Adrenal gland (tissue), 5 donors: ENCODE measurements around the gene IPO11.

ENCODE experiments used
- POLR2A ChIP-seq, 2 donors: fragments of 450-650 bp; IDR thresholded peaks; one replicate each; pipeline ENCODE4 v1.6.1; 2017; ENCODE audit warnings: antibody characterized with exemption in 2 of 2, mild to moderate bottlenecking in 2 of 2, moderate library complexity in 1 of 2
- TF ChIP-seq, protein P1 (sequence below), 6 experiments: fragments of 450-650 bp in 4 of 6; fragments of 200-600 bp in 2 of 6; sonication (generic) in 1 of 6; IDR thresholded peaks; 1 replicate in 5 of 6; 2 replicates in 1 of 6; pipeline versions ENCODE4 v1.5.1 to v1.8.0; 2016 to 2021; ENCODE audit warnings: antibody characterized with exemption in 6 of 6, mild to moderate bottlenecking in 2 of 6, moderate library complexity in 1 of 6
- donor health status: DM: no; HTN: no; CAD: no.

- TF ChIP-seq, protein P1, sequence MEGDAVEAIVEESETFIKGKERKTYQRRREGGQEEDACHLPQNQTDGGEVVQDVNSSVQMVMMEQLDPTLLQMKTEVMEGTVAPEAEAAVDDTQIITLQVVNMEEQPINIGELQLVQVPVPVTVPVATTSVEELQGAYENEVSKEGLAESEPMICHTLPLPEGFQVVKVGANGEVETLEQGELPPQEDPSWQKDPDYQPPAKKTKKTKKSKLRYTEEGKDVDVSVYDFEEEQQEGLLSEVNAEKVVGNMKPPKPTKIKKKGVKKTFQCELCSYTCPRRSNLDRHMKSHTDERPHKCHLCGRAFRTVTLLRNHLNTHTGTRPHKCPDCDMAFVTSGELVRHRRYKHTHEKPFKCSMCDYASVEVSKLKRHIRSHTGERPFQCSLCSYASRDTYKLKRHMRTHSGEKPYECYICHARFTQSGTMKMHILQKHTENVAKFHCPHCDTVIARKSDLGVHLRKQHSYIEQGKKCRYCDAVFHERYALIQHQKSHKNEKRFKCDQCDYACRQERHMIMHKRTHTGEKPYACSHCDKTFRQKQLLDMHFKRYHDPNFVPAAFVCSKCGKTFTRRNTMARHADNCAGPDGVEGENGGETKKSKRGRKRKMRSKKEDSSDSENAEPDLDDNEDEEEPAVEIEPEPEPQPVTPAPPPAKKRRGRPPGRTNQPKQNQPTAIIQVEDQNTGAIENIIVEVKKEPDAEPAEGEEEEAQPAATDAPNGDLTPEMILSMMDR (IDR thresholded peaks at IDR 0.05) = no peak
- TF ChIP-seq POLR2A (IDR thresholded peaks at IDR 0.05) = no peak
Measured at GRCh38 chr5:62645223-62645622, 232.7 kb downstream of the IPO11 start.
